SK-N-SH (cell line): ENCODE results near the gene PTN. TPM values are rescaled to one million over a fixed set of nuclear protein-coding genes. Genes with fewer than 3 reads are reported as not detected.

Experiments
- CTCF ChIA-PET: fragments of 300-600, 350-600 bp; formaldehyde crosslinking; extraction: SDS; loops from one replicate; lab custom pipeline; 2021; lab: Yijun Ruan, JAX
- POLR2A ChIA-PET: fragments of 350-600 bp; sonication (Branson Sonifier 250); formaldehyde crosslinking; extraction: SDS; loops from one replicate; lab custom pipeline; 2020; ENCODE audit warnings: antibody characterized with exemption, inconsistent platforms; lab: Yijun Ruan, JAX
- DNase-seq: peaks from one replicate; pipeline ENCODE4 v3.0.0; 2012
- H2AFZ ChIP-seq: fragments of 200-600 bp; sonication (generic); 2 replicates; pipeline ENCODE4 v1.8.1; 2016; ENCODE audit warnings: antibody characterized with exemption, mild to moderate bottlenecking, low read depth
- H3F3A ChIP-seq: fragments of 200-600 bp; sonication (generic); replicated peaks from 2 replicates; pipeline ENCODE3; 2016; ENCODE audit warnings: antibody characterized with exemption, mild to moderate bottlenecking; ENCODE audit not compliant: insufficient read depth
- H3K27ac ChIP-seq, 2 experiments: fragments of 200-500 bp in 1 of 2; fragments of 200-600 bp in 1 of 2; sonication (Bioruptor generic) in 1 of 2; sonication (generic), shearing (Covaris generic) in 1 of 2; 2 replicates each; pipeline versions ENCODE4 v1.5.1 to v1.6.1; 2014 to 2016; ENCODE audit warnings: low read depth in 2 of 2, inconsistent platforms in 1 of 2, low read length in 1 of 2, mild to moderate bottlenecking in 1 of 2, mixed read lengths in 1 of 2
- H3K27me3 ChIP-seq: fragments of 200-600 bp; sonication (generic), shearing (Covaris generic); 2 replicates; pipeline ENCODE4 v1.6.1; 2016; ENCODE audit warnings: mixed run types; ENCODE audit not compliant: insufficient read depth
- H3K36me3 ChIP-seq, 2 experiments: fragments of 200-500 bp in 1 of 2; fragments of 200-600 bp in 1 of 2; sonication (Bioruptor generic) in 1 of 2; sonication (generic) in 1 of 2; replicated peaks in 1 of 2; 2 replicates each; pipeline versions ENCODE3 to v1.5.1; 2014 to 2016; ENCODE audit warnings: low read length in 1 of 2, mild to moderate bottlenecking in 1 of 2; ENCODE audit not compliant: insufficient read depth in 2 of 2, control insufficient read depth in 1 of 2
- H3K4me1 ChIP-seq, 2 experiments: fragments of 200-500 bp in 1 of 2; fragments of 200-600 bp in 1 of 2; sonication (Bioruptor generic) in 1 of 2; sonication (generic), shearing (Covaris generic) in 1 of 2; 2 replicates each; pipeline versions ENCODE4 v1.5.1 to v1.6.1; 2014 to 2016; ENCODE audit warnings: low read depth in 1 of 2, low read length in 1 of 2, mixed run types in 1 of 2; ENCODE audit not compliant: insufficient read depth in 2 of 2, control insufficient read depth in 1 of 2
- H3K4me2 ChIP-seq: fragments of 200-600 bp; sonication (generic), shearing (Covaris generic); 2 replicates; pipeline ENCODE4 v1.6.1; 2017; ENCODE audit warnings: mixed run types
- H3K4me3 ChIP-seq, 2 experiments: fragments of 200-500 bp in 1 of 2; fragments of 200-600 bp in 1 of 2; sonication (Bioruptor generic) in 1 of 2; sonication (generic), shearing (Covaris generic) in 1 of 2; 2 replicates each; pipeline versions ENCODE4 v1.5.1 to v1.8.1; 2014 to 2016; ENCODE audit warnings: low read depth in 2 of 2, inconsistent platforms in 1 of 2, low read length in 1 of 2, mild to moderate bottlenecking in 1 of 2, mixed read lengths in 1 of 2, moderate library complexity in 1 of 2
- H3K79me2 ChIP-seq: fragments of 200-600 bp; sonication (generic); 2 replicates; pipeline ENCODE4 v1.8.1; 2017; ENCODE audit warnings: mild to moderate bottlenecking; ENCODE audit not compliant: insufficient read depth
- H3K9ac ChIP-seq: fragments of 200-600 bp; sonication (generic); 2 replicates; pipeline ENCODE4 v1.6.1; 2017; ENCODE audit warnings: mixed run types
- H3K9me2 ChIP-seq: fragments of 200-600 bp; sonication (generic); 2 replicates; pipeline ENCODE4 v1.6.1; 2017; ENCODE audit warnings: mixed run types
- H3K9me3 ChIP-seq: fragments of 200-600 bp; sonication (generic); 2 replicates; pipeline ENCODE4 v1.6.1; 2017; ENCODE audit warnings: mixed run types, mild to moderate bottlenecking, moderate library complexity
- H4K20me1 ChIP-seq: fragments of 200-600 bp; sonication (generic); 2 replicates; pipeline ENCODE4 v1.6.1; 2017; ENCODE audit warnings: mild to moderate bottlenecking, mixed run types; ENCODE audit not compliant: insufficient read depth
- EZH2phosphoT487 ChIP-seq: fragments of 200-600 bp; sonication (generic); IDR thresholded peaks from 2 replicates; pipeline ENCODE4 v1.6.1; 2017; ENCODE audit warnings: low read depth, mixed run types, mild to moderate bottlenecking, antibody characterized with exemption, moderate library complexity, borderline replicate concordance
- FOXJ3 ChIP-seq: sonication (generic); formaldehyde crosslinking; IDR thresholded peaks from 2 replicates; pipeline ENCODE4 v1.5.1; 2020; ENCODE audit warnings: mild to moderate bottlenecking, missing genetic modification reagents
- FOXM1 ChIP-seq: IDR thresholded peaks from 2 replicates; pipeline ENCODE4 v1.4.0; 2012; ENCODE audit warnings: low read depth, mild to moderate bottlenecking
- GABPA ChIP-seq: IDR thresholded peaks from 2 replicates; pipeline ENCODE4 v1.4.0; 2012; ENCODE audit warnings: low read depth, mild to moderate bottlenecking
- JUND ChIP-seq: IDR thresholded peaks from 2 replicates; pipeline ENCODE4 v1.4.0; 2012
- MEF2A ChIP-seq: IDR thresholded peaks from 2 replicates; pipeline ENCODE4 v1.4.0; 2012; ENCODE audit warnings: low read depth, borderline replicate concordance
- NRF1 ChIP-seq: IDR thresholded peaks from 2 replicates; pipeline ENCODE4 v1.6.1; 2012; ENCODE audit warnings: low read depth, mild to moderate bottlenecking, low read length
- RCOR1 ChIP-seq: fragments of 150-350 bp; IDR thresholded peaks from 2 replicates; pipeline ENCODE4 v1.6.1; 2017; ENCODE audit warnings: antibody characterized with exemption, low read length
- RFX5 ChIP-seq: IDR thresholded peaks from 2 replicates; pipeline ENCODE4 v1.6.1; 2012; ENCODE audit warnings: mild to moderate bottlenecking, improper control_type of control experiment, low read length
- RXRA ChIP-seq: IDR thresholded peaks from 2 replicates; pipeline ENCODE4 v1.4.0; 2012; ENCODE audit warnings: low read depth, mild to moderate bottlenecking, borderline replicate concordance
- SIN3A ChIP-seq: IDR thresholded peaks from 2 replicates; pipeline ENCODE4 v1.6.1; 2012; ENCODE audit warnings: low read depth, mild to moderate bottlenecking, low read length, moderate library complexity, borderline replicate concordance
- TCF12 ChIP-seq: IDR thresholded peaks from 2 replicates; pipeline ENCODE4 v1.4.0; 2012
- YY1 ChIP-seq: IDR thresholded peaks from 2 replicates; pipeline ENCODE4 v1.4.0; 2012; ENCODE audit warnings: low read depth, mild to moderate bottlenecking
- WGBS: methylation state at CpG from one replicate; pipeline ENCODE4 v1.1.6; 2017; ENCODE audit warnings: low lambda C conversion rate; 5-methylcytosine and 5-hydroxymethylcytosine counted together
- polyA plus RNA-seq, 3 experiments: library from polyadenylated mRNA; depleted of rRNA; stranded (reverse); fragments of >200 nt; gene quantifications; 2 replicates each; pipeline ENCODE4 v1.2.3, GENCODE V29; 2012
- TF ChIP-seq, protein P1 (sequence below): IDR thresholded peaks from 2 replicates; pipeline ENCODE4 v1.6.1; 2012; ENCODE audit warnings: mild to moderate bottlenecking, low read depth, low read length, moderate library complexity
- TF ChIP-seq, protein P2 (sequence below): fragments of 150-350 bp; IDR thresholded peaks from 2 replicates; pipeline ENCODE4 v1.6.1; 2017; ENCODE audit warnings: antibody characterized with exemption, low read length, low read depth, borderline replicate concordance
- TF ChIP-seq, protein P3 (sequence below): IDR thresholded peaks from 2 replicates; pipeline ENCODE4 v1.4.0; 2012; ENCODE audit warnings: low read depth
- TF ChIP-seq, protein P4 (sequence below): fragments of 200-600 bp; sonication (generic); IDR thresholded peaks from 2 replicates; pipeline ENCODE4 v1.6.1; 2017; ENCODE audit warnings: antibody characterized with exemption, mild to moderate bottlenecking, moderate library complexity

The PTN gene
- polyA plus RNA-seq, 1 of the 3 experiments (the other 2 are of a cell fraction): 23.7 TPM

DNA sequence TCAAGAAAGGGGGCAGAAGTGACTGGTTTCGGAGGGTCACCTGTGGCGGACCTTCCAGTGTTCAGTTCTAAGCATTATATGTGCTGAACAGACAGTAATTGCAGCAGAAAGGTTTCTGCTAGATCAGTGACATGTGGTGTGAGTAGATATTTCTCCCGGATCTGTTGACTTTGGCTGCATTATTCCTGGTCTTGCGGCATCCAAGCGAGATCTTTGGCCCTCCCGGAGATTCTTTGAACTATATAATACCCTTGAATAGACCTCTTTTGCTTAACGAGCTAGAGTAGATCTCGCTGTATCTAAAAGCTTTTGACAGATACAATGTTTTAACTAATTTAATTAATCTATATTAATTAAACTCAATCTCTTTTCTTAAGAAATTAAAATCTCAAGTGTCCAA is 99.8 kb downstream of the PTN start:
- TF ChIP-seq MEF2A (no peak), EZH2phosphoT487 (no peak), NRF1 (no peak), YY1 (no peak), GABPA (no peak), FOXM1 (no peak), JUND (no peak), RFX5 (no peak), SIN3A (no peak), RCOR1 (no peak)
- TF ChIP-seq, protein P1, sequence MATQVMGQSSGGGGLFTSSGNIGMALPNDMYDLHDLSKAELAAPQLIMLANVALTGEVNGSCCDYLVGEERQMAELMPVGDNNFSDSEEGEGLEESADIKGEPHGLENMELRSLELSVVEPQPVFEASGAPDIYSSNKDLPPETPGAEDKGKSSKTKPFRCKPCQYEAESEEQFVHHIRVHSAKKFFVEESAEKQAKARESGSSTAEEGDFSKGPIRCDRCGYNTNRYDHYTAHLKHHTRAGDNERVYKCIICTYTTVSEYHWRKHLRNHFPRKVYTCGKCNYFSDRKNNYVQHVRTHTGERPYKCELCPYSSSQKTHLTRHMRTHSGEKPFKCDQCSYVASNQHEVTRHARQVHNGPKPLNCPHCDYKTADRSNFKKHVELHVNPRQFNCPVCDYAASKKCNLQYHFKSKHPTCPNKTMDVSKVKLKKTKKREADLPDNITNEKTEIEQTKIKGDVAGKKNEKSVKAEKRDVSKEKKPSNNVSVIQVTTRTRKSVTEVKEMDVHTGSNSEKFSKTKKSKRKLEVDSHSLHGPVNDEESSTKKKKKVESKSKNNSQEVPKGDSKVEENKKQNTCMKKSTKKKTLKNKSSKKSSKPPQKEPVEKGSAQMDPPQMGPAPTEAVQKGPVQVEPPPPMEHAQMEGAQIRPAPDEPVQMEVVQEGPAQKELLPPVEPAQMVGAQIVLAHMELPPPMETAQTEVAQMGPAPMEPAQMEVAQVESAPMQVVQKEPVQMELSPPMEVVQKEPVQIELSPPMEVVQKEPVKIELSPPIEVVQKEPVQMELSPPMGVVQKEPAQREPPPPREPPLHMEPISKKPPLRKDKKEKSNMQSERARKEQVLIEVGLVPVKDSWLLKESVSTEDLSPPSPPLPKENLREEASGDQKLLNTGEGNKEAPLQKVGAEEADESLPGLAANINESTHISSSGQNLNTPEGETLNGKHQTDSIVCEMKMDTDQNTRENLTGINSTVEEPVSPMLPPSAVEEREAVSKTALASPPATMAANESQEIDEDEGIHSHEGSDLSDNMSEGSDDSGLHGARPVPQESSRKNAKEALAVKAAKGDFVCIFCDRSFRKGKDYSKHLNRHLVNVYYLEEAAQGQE: no peak
- TF ChIP-seq, protein P2, sequence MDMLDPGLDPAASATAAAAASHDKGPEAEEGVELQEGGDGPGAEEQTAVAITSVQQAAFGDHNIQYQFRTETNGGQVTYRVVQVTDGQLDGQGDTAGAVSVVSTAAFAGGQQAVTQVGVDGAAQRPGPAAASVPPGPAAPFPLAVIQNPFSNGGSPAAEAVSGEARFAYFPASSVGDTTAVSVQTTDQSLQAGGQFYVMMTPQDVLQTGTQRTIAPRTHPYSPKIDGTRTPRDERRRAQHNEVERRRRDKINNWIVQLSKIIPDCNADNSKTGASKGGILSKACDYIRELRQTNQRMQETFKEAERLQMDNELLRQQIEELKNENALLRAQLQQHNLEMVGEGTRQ: no peak
- TF ChIP-seq, protein P3, sequence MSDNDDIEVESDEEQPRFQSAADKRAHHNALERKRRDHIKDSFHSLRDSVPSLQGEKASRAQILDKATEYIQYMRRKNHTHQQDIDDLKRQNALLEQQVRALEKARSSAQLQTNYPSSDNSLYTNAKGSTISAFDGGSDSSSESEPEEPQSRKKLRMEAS: no peak
- H3K27me3 ChIP-seq: no peaks in the 10 kb centered on the region
- H3K4me3 ChIP-seq: no peak overlapping the region
- no peak overlapping the region for H3K4me2 ChIP-seq
- no peaks in the 10 kb centered on the region for H3F3A ChIP-seq
- 80% methylated on average over 8 of the region's 8 CpGs for WGBS
- no peak overlapping the region for H2AFZ ChIP-seq
- CTCF ChIA-PET: no interaction called here
- H3K79me2 ChIP-seq: no peaks in the 10 kb centered on the region
- no peak for DNase-seq
- H3K36me3 ChIP-seq: no peaks in the 10 kb centered on the region
- no peaks in the 10 kb centered on the region for H3K9me3 ChIP-seq
- H3K27ac ChIP-seq: no peak overlapping the region
- no peaks in the 10 kb centered on the region for H3K9me2 ChIP-seq
- POLR2A ChIA-PET: interaction anchor here (0.6 kb wide), 1 partner anchor 150 kb away, joined by 4 read pairs; no protein-coding TSS in a partner anchor
- no peak overlapping the region for H3K9ac ChIP-seq
- H3K4me1 ChIP-seq: no peaks in the 10 kb centered on the region
- H4K20me1 ChIP-seq: no peaks in the 10 kb centered on the region

DNA sequence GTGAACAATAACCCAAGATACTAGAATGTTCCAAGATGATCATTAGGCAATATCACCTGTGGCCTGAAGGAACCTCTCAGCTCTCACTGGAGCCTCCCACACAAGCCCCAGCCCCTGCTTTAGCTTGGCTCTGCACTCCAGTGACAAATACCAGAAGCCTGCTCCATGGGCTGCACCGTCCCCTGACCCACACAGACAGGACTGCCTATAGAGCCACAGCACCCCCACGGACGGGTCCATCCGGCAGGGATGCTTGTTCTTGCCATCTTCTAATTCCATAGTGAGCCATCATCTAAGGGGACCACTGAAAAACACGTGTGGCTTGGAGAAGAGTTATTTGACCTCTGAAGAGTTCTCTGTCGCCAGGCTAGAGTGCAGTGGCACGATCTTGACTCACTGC is 100.9 kb downstream of the PTN start:
- WGBS: 71% methylated on average over 7 of the region's 7 CpGs
- Histone ChIP-seq H3F3A (no peaks in the 10 kb centered on the region), H3K4me1 (peaks cover 0 to 2% of the 10 kb centered on the region in 2 experiments; a peak in 1 of 4 replicates), H3K9me2 (no peaks in the 10 kb centered on the region), H3K27me3 (no peaks in the 10 kb centered on the region), H4K20me1 (no peaks in the 10 kb centered on the region), H3K27ac (no peak overlapping the region), H3K9ac (no peak overlapping the region), H3K4me2 (no peak overlapping the region), H3K4me3 (no peak overlapping the region), H3K36me3 (no peaks in the 10 kb centered on the region), H2AFZ (no peak overlapping the region), H3K9me3 (no peaks in the 10 kb centered on the region), H3K79me2 (no peaks in the 10 kb centered on the region)
- ChIA-PET CTCF (interaction anchor here (0.5 to 1.2 kb wide), 3 partner anchors 18 to 73 kb away, joined by 3 read pairs; no protein-coding TSS in a partner anchor), POLR2A (no interaction called here)
- no peak for DNase-seq
- no peak for TF ChIP-seq RXRA
- TF ChIP-seq TCF12: no peak
- TF ChIP-seq, protein P4, sequence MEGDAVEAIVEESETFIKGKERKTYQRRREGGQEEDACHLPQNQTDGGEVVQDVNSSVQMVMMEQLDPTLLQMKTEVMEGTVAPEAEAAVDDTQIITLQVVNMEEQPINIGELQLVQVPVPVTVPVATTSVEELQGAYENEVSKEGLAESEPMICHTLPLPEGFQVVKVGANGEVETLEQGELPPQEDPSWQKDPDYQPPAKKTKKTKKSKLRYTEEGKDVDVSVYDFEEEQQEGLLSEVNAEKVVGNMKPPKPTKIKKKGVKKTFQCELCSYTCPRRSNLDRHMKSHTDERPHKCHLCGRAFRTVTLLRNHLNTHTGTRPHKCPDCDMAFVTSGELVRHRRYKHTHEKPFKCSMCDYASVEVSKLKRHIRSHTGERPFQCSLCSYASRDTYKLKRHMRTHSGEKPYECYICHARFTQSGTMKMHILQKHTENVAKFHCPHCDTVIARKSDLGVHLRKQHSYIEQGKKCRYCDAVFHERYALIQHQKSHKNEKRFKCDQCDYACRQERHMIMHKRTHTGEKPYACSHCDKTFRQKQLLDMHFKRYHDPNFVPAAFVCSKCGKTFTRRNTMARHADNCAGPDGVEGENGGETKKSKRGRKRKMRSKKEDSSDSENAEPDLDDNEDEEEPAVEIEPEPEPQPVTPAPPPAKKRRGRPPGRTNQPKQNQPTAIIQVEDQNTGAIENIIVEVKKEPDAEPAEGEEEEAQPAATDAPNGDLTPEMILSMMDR: no peak
- no peak for TF ChIP-seq FOXJ3 (CRISPR knock-in tag)
- TF ChIP-seq, protein P2: no peak
